ENCODE measurements around the gene CNPY4. TPM values are rescaled to one million over a fixed set of nuclear protein-coding genes. Genes with fewer than 3 reads are reported as not detected.

Gene CNPY4, protein sequence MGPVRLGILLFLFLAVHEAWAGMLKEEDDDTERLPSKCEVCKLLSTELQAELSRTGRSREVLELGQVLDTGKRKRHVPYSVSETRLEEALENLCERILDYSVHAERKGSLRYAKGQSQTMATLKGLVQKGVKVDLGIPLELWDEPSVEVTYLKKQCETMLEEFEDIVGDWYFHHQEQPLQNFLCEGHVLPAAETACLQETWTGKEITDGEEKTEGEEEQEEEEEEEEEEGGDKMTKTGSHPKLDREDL
- total RNA-seq = 1 to 10 TPM; 3.8 to 8.4 (median 6.5) TPM

DNA sequence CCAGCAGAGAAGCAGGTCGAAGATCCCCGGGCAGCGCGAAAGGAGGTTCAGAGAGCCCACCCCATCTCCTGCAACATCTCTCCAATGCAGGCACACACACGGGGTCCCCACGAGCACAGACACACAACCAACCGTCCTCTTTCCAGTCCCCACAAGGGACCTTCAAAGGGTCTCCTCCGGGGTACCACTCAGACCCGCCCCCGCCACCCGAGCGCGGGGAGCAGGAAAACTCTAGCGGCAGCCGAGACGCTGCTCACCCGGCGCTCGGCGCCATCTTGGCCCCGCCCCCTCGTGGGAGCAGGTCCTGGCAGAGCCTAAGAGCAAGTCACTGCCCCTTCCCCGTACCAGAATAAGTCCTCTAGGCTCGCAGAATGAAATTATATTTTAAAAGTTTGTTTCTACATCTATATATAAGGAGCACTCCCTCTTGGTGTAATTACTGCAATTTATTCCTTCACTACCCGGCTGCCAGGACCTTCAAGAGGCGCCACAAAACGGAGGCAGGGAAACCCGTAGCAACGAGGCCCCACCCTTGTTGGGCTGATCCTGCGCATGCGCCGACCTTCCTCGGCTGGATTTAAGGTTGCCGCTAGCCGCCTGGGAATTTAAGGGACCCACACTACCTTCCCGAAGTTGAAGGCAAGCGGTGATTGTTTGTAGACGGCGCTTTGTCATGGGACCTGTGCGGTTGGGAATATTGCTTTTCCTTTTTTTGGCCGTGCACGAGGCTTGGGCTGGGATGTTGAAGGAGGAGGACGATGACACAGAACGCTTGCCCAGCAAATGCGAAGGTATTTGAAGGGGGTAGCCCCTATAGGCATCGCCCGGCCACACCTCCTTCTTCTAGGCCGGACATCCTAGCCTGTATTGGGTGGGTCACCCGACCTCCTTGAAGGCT lies at the start of gene CNPY4, which contains the start of gene TAF6:
Gene CNPY4, plus strand, starts transcription at position 563 of the 898 bp plus-strand sequence. Its CDS starts 111 bp downstream, at position 674.
Gene TAF6, minus strand, starts transcription at position 287 of the 898 bp plus-strand sequence. CDS start 5,149 bp downstream, outside the sequence.
- DNase-seq (ENCODE audit: low spot score in 2 of 2) = peak; percentile 95 to 99
- intact Hi-C loops (cut with DNase I; ENCODE audit: low total_unique reads) = no loop called here
- H3K4me3 ChIP-seq (ENCODE audit: low read depth, poor library complexity, severe bottlenecking) = peak within 1 kb of the TSS; percentile 72
- WGBS, 2 donors = 0 to 1% methylated on average over 43 to 49 of the region's 49 CpGs
- TF ChIP-seq POLR2A (IDR thresholded peaks at IDR 0.05) = no peak
- TF ChIP-seq, protein P1, sequence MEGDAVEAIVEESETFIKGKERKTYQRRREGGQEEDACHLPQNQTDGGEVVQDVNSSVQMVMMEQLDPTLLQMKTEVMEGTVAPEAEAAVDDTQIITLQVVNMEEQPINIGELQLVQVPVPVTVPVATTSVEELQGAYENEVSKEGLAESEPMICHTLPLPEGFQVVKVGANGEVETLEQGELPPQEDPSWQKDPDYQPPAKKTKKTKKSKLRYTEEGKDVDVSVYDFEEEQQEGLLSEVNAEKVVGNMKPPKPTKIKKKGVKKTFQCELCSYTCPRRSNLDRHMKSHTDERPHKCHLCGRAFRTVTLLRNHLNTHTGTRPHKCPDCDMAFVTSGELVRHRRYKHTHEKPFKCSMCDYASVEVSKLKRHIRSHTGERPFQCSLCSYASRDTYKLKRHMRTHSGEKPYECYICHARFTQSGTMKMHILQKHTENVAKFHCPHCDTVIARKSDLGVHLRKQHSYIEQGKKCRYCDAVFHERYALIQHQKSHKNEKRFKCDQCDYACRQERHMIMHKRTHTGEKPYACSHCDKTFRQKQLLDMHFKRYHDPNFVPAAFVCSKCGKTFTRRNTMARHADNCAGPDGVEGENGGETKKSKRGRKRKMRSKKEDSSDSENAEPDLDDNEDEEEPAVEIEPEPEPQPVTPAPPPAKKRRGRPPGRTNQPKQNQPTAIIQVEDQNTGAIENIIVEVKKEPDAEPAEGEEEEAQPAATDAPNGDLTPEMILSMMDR (IDR thresholded peaks at IDR 0.05) = no peak

DNA sequence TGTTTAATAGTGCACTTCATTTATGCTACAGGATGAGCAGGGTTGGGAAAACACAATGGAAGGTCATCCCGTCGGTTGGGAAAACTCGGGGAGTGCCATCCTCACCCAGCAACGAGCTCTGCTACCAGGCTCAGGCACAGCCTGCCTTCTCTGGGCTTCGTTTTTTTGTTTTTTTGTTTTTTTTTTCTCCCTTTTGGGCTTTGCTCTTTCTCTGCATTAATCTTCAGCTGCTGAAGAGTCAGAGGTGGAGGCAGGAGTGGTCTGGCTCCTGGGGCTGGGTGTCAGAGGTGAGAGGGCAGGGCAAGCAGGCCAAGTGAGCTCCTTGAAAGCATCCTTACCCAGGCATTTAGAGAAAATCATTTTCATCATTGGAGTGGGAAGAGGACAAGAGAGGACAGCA lies 49.4 kb upstream of the CNPY4 start:
- intact Hi-C loops (cut with DNase I; ENCODE audit: low total_unique reads) = no loop called here
- TF ChIP-seq, protein P1 (IDR thresholded peaks at IDR 0.05) = no peak
- TF ChIP-seq POLR2A (IDR thresholded peaks at IDR 0.05) = no peak
- no peak overlapping the region for H3K4me3 ChIP-seq (ENCODE audit: low read depth, poor library complexity, severe bottlenecking)
- WGBS, 2 donors = 97% methylated on average over 5 of the region's 5 CpGs
- no peak for DNase-seq (ENCODE audit: low spot score in 2 of 2)

DNA sequence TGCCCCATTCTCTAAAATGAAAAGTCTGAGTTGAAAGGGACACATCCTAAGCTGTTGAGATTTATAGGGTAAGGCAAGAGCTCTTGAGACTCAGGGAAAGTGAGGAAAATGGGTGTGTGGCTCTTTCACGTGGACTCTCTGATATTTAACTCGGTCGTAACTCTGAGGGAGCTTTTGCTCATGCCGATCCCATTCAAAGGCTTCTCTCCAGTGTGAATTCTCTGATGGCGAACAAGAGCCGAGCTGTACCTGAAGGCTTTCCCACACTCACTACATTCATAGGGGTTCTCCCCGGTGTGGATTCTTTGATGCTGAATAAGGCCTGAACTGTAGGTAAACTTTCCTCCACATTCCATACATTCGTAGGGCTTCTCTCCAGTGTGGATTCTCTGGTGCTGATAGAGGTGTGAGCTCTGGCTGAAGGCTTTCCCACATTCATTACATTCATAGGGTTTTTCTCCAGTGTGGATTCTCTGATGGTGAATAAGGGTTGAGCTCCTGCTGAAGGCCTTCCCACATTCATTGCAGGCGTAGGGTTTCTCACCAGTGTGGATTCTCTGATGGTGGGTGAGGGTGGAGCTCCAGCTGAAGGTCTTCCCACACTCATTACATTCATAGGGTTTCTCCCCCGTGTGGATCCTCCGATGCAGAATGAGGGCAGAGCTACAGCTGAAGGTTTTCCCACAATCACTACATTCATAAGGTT lies 48.3 kb upstream of the CNPY4 start:
- DNase-seq (ENCODE audit: low spot score in 2 of 2) = no peak
- intact Hi-C loops (cut with DNase I; ENCODE audit: low total_unique reads) = no loop called here
- no peak overlapping the region for H3K4me3 ChIP-seq (ENCODE audit: low read depth, poor library complexity, severe bottlenecking)
- TF ChIP-seq, protein P1 (IDR thresholded peaks at IDR 0.05) = no peak
- TF ChIP-seq POLR2A (IDR thresholded peaks at IDR 0.05) = no peak
- WGBS, 2 donors = 97 to 99% methylated on average over 11 of the region's 11 CpGs

DNA sequence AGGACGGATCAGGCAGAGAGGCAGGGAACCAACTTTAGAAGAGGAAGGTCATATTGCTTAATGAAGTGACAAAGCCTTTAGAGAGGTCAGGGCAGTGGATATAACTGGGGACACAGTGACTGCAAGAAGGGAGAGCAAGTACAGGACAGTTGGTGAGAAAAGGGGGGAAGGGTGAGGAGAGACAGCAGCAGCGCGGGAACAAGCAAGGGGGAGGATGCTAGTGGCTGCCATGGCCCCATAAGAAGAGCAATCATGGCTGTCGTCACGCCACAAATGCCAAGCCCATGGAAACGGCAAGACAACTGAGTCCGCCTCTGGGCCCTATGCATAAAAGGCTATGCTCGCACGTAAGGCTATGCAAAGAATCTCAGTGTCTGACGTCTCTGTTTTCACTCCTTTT lies 47.0 kb upstream of the CNPY4 start:
- TF ChIP-seq, protein P1 (IDR thresholded peaks at IDR 0.05) = no peak
- TF ChIP-seq POLR2A (IDR thresholded peaks at IDR 0.05) = no peak
- WGBS, 2 donors = 96 to 98% methylated on average over 10 of the region's 10 CpGs

DNA sequence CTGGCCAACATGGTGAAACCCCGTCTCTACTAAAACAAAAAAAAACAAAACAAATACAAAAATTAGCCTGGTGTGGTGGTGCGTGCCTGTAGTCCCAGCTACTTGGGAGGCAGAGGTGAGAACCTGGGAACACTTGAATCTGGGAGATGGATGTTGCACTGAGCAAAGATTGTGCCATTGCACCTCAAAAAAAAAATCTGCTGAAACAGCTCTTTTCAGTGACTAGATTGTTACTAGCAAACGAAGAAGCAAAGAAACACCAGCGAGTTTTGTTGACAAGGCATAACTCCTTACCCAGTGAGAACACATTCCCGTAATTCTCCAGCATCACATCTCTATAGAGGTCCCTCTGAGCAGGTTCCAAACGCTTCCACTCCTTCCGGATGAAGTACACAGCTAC lies 44.6 kb upstream of the CNPY4 start:
- intact Hi-C loops (cut with DNase I; ENCODE audit: low total_unique reads) = no loop called here
- 92 to 94% methylated on average over 7 of the region's 7 CpGs for WGBS, 2 donors
- no peak for TF ChIP-seq POLR2A (IDR thresholded peaks at IDR 0.05)
- TF ChIP-seq, protein P1 (IDR thresholded peaks at IDR 0.05) = no peak
- no peak overlapping the region for H3K4me3 ChIP-seq (ENCODE audit: low read depth, poor library complexity, severe bottlenecking)
- DNase-seq (ENCODE audit: low spot score in 2 of 2) = no peak

More for the DNA sequence above, 47.0 kb upstream of the CNPY4 start:
- H3K4me3 ChIP-seq (ENCODE audit: low read depth, poor library complexity, severe bottlenecking) = no peak overlapping the region
- intact Hi-C loops (cut with DNase I; ENCODE audit: low total_unique reads) = no loop called here
- no peak for DNase-seq (ENCODE audit: low spot score in 2 of 2)
